HepG2 (cell line): Measurements from ENCODE around the gene RING1. TPM values are rescaled to one million over a fixed set of nuclear protein-coding genes. Genes with fewer than 3 reads are reported as not detected.

ENCODE experiments used
- ATAD3A ChIP-seq: sonication (generic); formaldehyde crosslinking; IDR thresholded peaks from 2 replicates; pipeline ENCODE4 v1.4.0; 2020; ENCODE audit warnings: missing genetic modification reagents
- CREB3 ChIP-seq: sonication (generic); formaldehyde crosslinking; IDR thresholded peaks from 2 replicates; pipeline ENCODE4 v1.5.0; 2020; ENCODE audit warnings: missing genetic modification reagents
- ELK4 ChIP-seq: sonication (generic); formaldehyde crosslinking; IDR thresholded peaks from 2 replicates; pipeline ENCODE4 v1.9.0; 2021; ENCODE audit warnings: missing genetic modification reagents, borderline replicate concordance
- FLYWCH1 ChIP-seq: sonication (generic); formaldehyde crosslinking; IDR thresholded peaks from 2 replicates; pipeline ENCODE4 v1.8.1; 2023; ENCODE audit warnings: mild to moderate bottlenecking, missing genetic modification reagents
- HIVEP1 ChIP-seq: sonication (generic); formaldehyde crosslinking; IDR thresholded peaks from 2 replicates; pipeline ENCODE4 v1.4.0; 2020; ENCODE audit warnings: mild to moderate bottlenecking, missing genetic modification reagents
- KDM3A ChIP-seq: IDR thresholded peaks from 2 replicates; pipeline ENCODE4 v1.6.1; 2018; ENCODE audit warnings: low read depth, missing compliant biosample characterization
- NPAS2 ChIP-seq: sonication (generic); formaldehyde crosslinking; IDR thresholded peaks from 2 replicates; pipeline ENCODE4 v1.8.0; 2022; ENCODE audit warnings: mild to moderate bottlenecking, missing genetic modification reagents, borderline replicate concordance
- SYNCRIP ChIP-seq: fragments of 200-400 bp; formaldehyde crosslinking; IDR thresholded peaks from 2 replicates; pipeline ENCODE4 v1.6.1; 2018; ENCODE audit warnings: mild to moderate bottlenecking, low read depth, low read length; ENCODE audit not compliant: insufficient read depth
- THAP11 ChIP-seq: IDR thresholded peaks from 2 replicates; pipeline ENCODE4 v1.6.1; 2016; ENCODE audit warnings: missing biosample characterization, missing genetic modification reagents
- XRCC5 ChIP-seq: fragments of 200-400 bp; formaldehyde crosslinking; optimal IDR thresholded peaks from 2 replicates; pipeline ENCODE3; 2017; ENCODE audit warnings: mild to moderate bottlenecking, low read length
- ZBTB25 ChIP-seq: IDR thresholded peaks from 2 replicates; pipeline ENCODE4 v1.6.1; 2018; ENCODE audit warnings: missing genetic modification reagents
- ZHX2 ChIP-seq, 2 experiments: sonication (generic) in 1 of 2; formaldehyde crosslinking in 1 of 2; IDR thresholded peaks; 2 replicates each; pipeline versions ENCODE4 v1.6.1 to v1.9.0; 2014 to 2022; ENCODE audit warnings: antibody characterized with exemption in 1 of 2, borderline replicate concordance in 1 of 2, inconsistent platforms in 1 of 2, low read depth in 1 of 2, missing genetic modification reagents in 1 of 2
- ZNF160 ChIP-seq: sonication (generic); formaldehyde crosslinking; IDR thresholded peaks from 2 replicates; pipeline ENCODE4 v1.8.0; 2022; ENCODE audit warnings: mild to moderate bottlenecking, inconsistent platforms, missing genetic modification reagents
- ZNF234 ChIP-seq: sonication (generic); formaldehyde crosslinking; conservative IDR thresholded peaks from 2 replicates; pipeline ENCODE4 v1.5.1; 2020; ENCODE audit warnings: mild to moderate bottlenecking, missing genetic modification reagents
- ZNF3 ChIP-seq: IDR thresholded peaks from 2 replicates; pipeline ENCODE4 v1.7.0; 2017; ENCODE audit warnings: inconsistent platforms
- ZNF367 ChIP-seq: sonication (generic); formaldehyde crosslinking; IDR thresholded peaks from 2 replicates; pipeline ENCODE4 v1.4.0; 2020; ENCODE audit warnings: missing genetic modification reagents, borderline replicate concordance
- ZNF639 ChIP-seq: conservative IDR thresholded peaks from 2 replicates; pipeline ENCODE4 v1.6.1; 2018; ENCODE audit warnings: missing genetic modification reagents
- ZNF75D ChIP-seq: sonication (generic); formaldehyde crosslinking; IDR thresholded peaks from 2 replicates; pipeline ENCODE4 v1.8.1; 2023; ENCODE audit warnings: missing genetic modification reagents, mild to moderate bottlenecking, borderline replicate concordance
- polyA plus RNA-seq, 8 experiments: library from polyadenylated mRNA; depleted of rRNA in 3 of 8; stranded (reverse) in 7 of 8; unstranded in 1 of 8; fragments of >200 nt; fragmentation: Illumina TruSeq in 4 of 8; extraction: Trizol in 4 of 8; gene quantifications; 2 replicates each; pipeline versions ENCODE4 v1.2.1 to v1.2.3, GENCODE V29; 2011 to 2016; ENCODE audit warnings: low read depth in 4 of 8, missing spikeins in 1 of 8, mixed read lengths in 1 of 8; ENCODE audit not compliant: insufficient read depth in 1 of 8
- total RNA-seq, 5 experiments: library from RNA; depleted of rRNA; stranded (reverse); fragments of >200 nt; fragmentation: Illumina TruSeq; extraction: Trizol; gene quantifications; 2 replicates each; pipeline ENCODE4 v1.2.3, GENCODE V29; 2016; ENCODE audit warnings: low read depth in 1 of 5

The RING1 gene
- total and polyA plus RNA-seq, 2 of the 13 experiments (the other 11 are each of a cell fraction or from before 2014, with no cell fraction given), result 23.9 to 33.6 TPM

GRCh38 chr6:33161354-33162331, 46.7 kb upstream of the RING1 start (continued):
- no peak for TF ChIP-seq ZNF3 (CRISPR knock-in tag)
- no peak for TF ChIP-seq ELK4
- TF ChIP-seq CREB3 (CRISPR knock-in tag), result no peak
- no peak for TF ChIP-seq ZNF639
- peak; percentile 86; the same call in 1 of the 2 replicates for TF ChIP-seq KDM3A (CRISPR knock-in tag)
- no peak for TF ChIP-seq NPAS2 (CRISPR knock-in tag)
- TF ChIP-seq ZNF234 (CRISPR knock-in tag), result no peak
- TF ChIP-seq FLYWCH1 (CRISPR knock-in tag), result no peak
- TF ChIP-seq SYNCRIP, result no peak
- TF ChIP-seq ZNF160 (CRISPR knock-in tag), result no peak; the same call in 1 of the 2 replicates
- no peak for TF ChIP-seq ZNF75D (CRISPR knock-in tag)
- TF ChIP-seq THAP11 (CRISPR knock-in tag), result peak; percentile 36; the same call in 1 of the 2 replicates
- no peak for TF ChIP-seq ZNF367 (CRISPR knock-in tag)
- no peak for TF ChIP-seq ATAD3A (CRISPR knock-in tag)
- no peak; the same call in 1 of the 2 replicates for TF ChIP-seq HIVEP1
- TF ChIP-seq ZBTB25 (CRISPR knock-in tag), result no peak
- TF ChIP-seq XRCC5, result peak; percentile 96
- no peak; the same call in 1 of the 2 replicates for TF ChIP-seq ZHX2 (IDR thresholded peaks at IDR 0.05; ENCODE audit: low read depth)
- TF ChIP-seq ZHX2 (CRISPR knock-in tag; IDR thresholded peaks at IDR 0.05; ENCODE audit: borderline replicate concordance), result no peak
